ENCODE measurements around the gene RBM26. TPM values are rescaled to one million over a fixed set of nuclear protein-coding genes. Genes with fewer than 3 reads are reported as not detected.

The RBM26 gene
- polyA plus RNA-seq, 1 experiment, result 29.1 TPM

GRCh38 chr13:79450110-79450509 is 44.1 kb upstream of the RBM26 start:
- DNase-seq (ENCODE audit: low read depth, low spot score), result no peak
- Histone ChIP-seq H3K4me3 (ENCODE audit: low read depth, low read length) (no peak overlapping the region), H3K27ac (ENCODE audit: low read depth, low read length) (no peak overlapping the region), H3K27me3 (ENCODE audit: control insufficient read depth, insufficient read depth, low read length) (no peaks in the 10 kb centered on the region), H3K9me3 (ENCODE audit: control insufficient read depth, insufficient read depth, low read length) (no peaks in the 10 kb centered on the region)
- ChIA-PET CTCF (interaction anchor here (1.7 kb wide), 1 partner anchor 26 kb away, joined by 6 read pairs; no protein-coding TSS in a partner anchor), POLR2A (no interaction called here)
- no peak for TF ChIP-seq CTCF (IDR thresholded peaks at IDR 0.05; ENCODE audit: low read depth, low read length)

DNA sequence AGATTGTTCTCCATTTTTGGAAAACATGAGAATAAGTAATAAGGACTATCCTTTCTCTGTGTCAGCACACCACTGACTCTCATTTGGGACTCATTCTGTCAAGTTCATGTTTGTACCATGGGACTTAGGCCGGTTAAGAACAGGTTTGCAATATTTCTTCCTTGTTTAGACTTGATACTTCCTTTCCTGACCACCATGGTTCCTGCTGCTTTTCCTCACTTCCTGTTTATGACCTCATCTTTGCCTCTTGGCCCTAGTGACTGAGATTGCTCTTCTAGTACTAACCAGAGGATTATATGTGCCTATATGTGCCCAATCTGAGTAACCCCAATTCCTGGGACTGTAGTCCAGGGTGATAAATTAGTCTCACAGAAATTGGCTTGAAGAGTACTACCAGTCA is 42.4 kb upstream of the RBM26 start:
- ChIA-PET POLR2A (no interaction called here), CTCF (no interaction called here)

GRCh38 chr13:79447741-79448140 is 41.7 kb upstream of the RBM26 start:
- DNase-seq (ENCODE audit: low read depth, low spot score), result no peak
- no peak for TF ChIP-seq CTCF (IDR thresholded peaks at IDR 0.05; ENCODE audit: low read depth, low read length)
- Histone ChIP-seq H3K27ac (ENCODE audit: low read depth, low read length) (no peak overlapping the region), H3K9me3 (ENCODE audit: control insufficient read depth, insufficient read depth, low read length) (no peaks in the 10 kb centered on the region), H3K4me3 (ENCODE audit: low read depth, low read length) (no peak overlapping the region), H3K27me3 (ENCODE audit: control insufficient read depth, insufficient read depth, low read length) (no peaks in the 10 kb centered on the region)
- POLR2A ChIA-PET, result no interaction called here
- CTCF ChIA-PET, result no interaction called here

More for the DNA sequence above, 42.4 kb upstream of the RBM26 start:
- Histone ChIP-seq H3K27ac (ENCODE audit: low read depth, low read length) (no peak overlapping the region), H3K4me3 (ENCODE audit: low read depth, low read length) (no peak overlapping the region), H3K27me3 (ENCODE audit: control insufficient read depth, insufficient read depth, low read length) (no peaks in the 10 kb centered on the region), H3K9me3 (ENCODE audit: control insufficient read depth, insufficient read depth, low read length) (no peaks in the 10 kb centered on the region)
- no peak for DNase-seq (ENCODE audit: low read depth, low spot score)
- no peak for TF ChIP-seq CTCF (IDR thresholded peaks at IDR 0.05; ENCODE audit: low read depth, low read length)

GRCh38 chr13:79447141-79447540 is 41.1 kb upstream of the RBM26 start:
- Histone ChIP-seq H3K4me3 (ENCODE audit: low read depth, low read length) (no peak overlapping the region), H3K27ac (ENCODE audit: low read depth, low read length) (no peak overlapping the region), H3K9me3 (ENCODE audit: control insufficient read depth, insufficient read depth, low read length) (no peaks in the 10 kb centered on the region), H3K27me3 (ENCODE audit: control insufficient read depth, insufficient read depth, low read length) (no peaks in the 10 kb centered on the region)
- ChIA-PET CTCF (interaction anchor here (1.5 kb wide), 1 partner anchor 23 kb away, joined by 4 read pairs; no protein-coding TSS in a partner anchor), POLR2A (no interaction called here)
- no peak for TF ChIP-seq CTCF (IDR thresholded peaks at IDR 0.05; ENCODE audit: low read depth, low read length)
- no peak for DNase-seq (ENCODE audit: low read depth, low spot score)

- no peak for DNase-seq (ENCODE audit: low read depth, low spot score)
- POLR2A ChIA-PET, result no interaction called here
- Histone ChIP-seq H3K27me3 (ENCODE audit: control insufficient read depth, insufficient read depth, low read length) (no peaks in the 10 kb centered on the region), H3K27ac (ENCODE audit: low read depth, low read length) (no peak overlapping the region), H3K9me3 (ENCODE audit: control insufficient read depth, insufficient read depth, low read length) (no peaks in the 10 kb centered on the region; the same call in 1 of the 2 replicates), H3K4me3 (ENCODE audit: low read depth, low read length) (no peak overlapping the region)
- CTCF ChIA-PET, result interaction anchor here (1.5 kb wide), 1 partner anchor 22 kb away, joined by 4 read pairs; no protein-coding TSS in a partner anchor
- TF ChIP-seq CTCF (IDR thresholded peaks at IDR 0.05; ENCODE audit: low read depth, low read length), result no peak
Measured at GRCh38 chr13:79445968-79446645, 40.1 kb upstream of the RBM26 start.

Measured in AG04450 (cell line).